Measurements from ENCODE around the gene OR1F1.
"Not testable (repeated sequence)": the region's sequence is repeated elsewhere in the genome, so short reads cannot be mapped to it uniquely, and the experiment has no call there.

Gene OR1F1

DNA sequence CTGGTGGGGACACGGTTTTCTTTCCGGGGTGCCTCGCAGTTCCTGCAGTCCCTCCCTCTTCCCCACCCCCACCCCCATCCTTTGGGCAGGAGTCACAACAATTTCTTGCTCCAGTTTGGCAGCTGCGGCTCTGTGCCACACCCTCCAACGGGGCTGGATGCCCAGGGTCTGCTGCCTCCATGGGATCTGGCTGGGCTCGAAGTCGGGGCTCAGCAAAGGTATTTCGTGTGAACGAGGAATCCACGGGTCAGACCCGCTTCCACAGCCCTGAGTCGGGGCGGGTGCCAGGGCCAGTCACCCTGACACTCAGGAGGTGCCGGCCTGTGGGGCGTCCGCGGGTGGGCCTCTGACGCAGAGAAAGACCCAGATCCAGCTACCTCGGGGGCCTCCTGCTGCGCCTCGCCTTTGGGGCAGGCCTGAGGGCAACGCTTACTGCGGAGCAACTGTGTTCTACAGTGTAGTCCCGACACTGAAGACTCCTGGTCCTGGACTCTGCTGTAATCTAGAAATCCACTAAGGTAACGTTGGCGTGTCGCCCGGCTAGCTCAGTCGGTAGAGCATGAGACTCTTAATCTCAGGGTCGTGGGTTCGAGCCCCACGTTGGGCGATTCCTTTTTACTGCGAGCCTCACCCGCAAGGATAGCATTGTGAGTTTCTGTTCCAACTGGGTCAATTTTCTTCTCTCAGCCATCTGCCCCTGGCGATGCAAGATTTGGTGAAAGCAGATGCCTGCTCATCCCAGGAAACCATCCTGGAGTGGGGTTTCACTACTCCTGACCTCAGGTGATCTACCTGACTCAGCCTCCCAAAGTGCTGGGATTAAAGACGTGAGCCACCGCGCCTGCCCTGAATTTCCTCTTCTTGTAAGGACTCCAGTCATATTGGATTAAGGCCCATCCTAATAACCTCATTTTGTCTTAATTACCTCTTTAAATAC is 12.6 kb upstream of the OR1F1 start:
- peak; percentile 80 for DNase-seq

DNA sequence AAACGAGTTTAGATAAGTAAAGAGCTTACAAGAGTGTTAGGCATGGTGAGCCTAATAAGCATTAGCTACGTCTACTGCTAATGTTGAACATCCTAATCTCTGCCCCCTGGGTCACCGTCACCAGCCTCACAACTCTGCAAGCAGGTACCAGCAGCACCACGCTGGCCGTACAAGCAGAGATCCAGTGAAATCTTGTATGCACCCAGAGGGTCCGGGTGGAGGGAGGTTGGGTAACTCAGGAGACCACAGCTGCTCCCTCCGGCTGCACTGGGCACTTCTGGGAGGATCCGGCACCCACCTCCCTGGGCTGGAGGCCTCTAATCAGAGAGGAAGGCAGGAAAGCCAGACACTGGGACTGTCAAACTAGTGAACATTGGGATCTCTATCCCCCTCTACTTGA is 8.4 kb upstream of the OR1F1 start:
- no peak for DNase-seq

DNA sequence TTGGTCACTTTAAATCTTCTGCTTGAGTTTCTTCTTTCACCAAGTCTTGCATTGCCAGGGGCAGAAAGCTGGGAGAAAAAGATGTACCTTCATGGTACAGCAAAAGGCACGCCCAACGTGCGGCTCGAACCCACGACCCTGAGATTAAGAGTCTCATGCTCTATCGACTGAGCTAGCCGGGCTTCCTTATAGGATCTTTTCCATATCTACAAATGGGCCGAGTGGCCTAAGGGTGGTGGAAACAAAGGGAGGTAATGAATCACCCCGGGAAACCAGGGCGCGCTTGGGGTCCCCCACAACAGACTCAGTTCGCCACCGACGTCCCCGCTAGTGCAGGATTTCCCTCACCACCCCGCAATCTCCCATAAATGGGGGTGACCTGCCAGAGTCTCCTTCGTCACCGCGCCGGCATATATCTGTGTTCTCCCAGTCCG is 7.5 kb upstream of the OR1F1 start:
- peak; percentile 74 for DNase-seq

DNA sequence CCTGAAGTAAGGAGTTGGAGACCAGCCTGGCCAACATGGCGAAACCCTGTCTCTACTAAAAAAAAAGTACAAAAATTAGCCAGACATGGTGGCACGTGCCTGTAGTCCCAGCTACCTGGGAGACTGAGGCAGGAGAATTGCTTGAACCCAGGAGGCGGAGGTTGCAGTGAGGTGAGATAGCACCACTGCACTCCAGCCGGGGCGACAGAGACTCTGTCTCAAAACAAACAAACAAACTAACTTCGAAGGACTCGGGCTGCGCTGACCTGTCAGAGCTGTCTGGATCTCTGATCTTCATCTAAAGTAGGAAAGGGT is 5.8 kb upstream of the OR1F1 start:
- not testable (repeated sequence) for DNase-seq

DNA sequence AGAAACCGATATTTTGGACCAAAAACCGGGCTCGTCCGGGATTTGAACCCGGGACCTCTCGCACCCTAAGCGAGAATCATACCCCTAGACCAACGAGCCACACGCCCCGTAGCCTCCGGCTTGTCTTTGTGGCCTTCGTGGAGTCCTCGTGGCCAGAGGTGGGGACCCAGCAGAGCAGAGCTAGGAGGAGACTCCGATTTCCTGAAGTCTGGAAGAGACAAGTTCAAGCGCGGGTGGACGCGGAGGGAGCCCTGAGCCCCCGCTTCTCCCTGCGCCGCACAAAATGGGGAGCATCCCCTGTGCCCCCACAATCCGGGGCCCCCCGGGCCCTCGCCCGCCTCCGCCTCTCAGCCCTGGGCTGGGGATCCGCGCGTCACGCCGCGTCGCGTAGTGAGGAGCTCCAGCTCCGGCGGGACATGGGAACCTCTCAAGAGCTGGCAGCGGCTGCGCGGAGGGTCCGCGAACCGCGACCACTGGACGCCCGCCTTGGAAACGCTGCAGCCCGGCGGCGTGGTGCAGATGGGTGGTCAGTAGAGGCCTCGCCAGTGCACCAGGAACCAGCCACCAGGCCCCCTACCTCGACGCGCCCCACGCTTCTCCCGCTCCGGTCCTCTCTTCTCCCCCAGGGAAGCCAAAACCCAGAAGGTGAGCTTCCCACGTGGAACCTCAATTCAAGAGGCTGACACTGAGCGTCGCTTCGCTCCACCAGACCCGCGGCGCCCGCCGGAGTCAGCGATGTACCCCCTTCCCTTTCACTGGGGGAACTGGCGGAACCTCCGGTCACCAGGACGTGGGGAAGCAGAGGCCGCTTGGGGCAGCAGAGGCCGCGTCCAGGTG is 5.2 kb upstream of the OR1F1 start:
- DNase-seq: peak; percentile 60

DNA sequence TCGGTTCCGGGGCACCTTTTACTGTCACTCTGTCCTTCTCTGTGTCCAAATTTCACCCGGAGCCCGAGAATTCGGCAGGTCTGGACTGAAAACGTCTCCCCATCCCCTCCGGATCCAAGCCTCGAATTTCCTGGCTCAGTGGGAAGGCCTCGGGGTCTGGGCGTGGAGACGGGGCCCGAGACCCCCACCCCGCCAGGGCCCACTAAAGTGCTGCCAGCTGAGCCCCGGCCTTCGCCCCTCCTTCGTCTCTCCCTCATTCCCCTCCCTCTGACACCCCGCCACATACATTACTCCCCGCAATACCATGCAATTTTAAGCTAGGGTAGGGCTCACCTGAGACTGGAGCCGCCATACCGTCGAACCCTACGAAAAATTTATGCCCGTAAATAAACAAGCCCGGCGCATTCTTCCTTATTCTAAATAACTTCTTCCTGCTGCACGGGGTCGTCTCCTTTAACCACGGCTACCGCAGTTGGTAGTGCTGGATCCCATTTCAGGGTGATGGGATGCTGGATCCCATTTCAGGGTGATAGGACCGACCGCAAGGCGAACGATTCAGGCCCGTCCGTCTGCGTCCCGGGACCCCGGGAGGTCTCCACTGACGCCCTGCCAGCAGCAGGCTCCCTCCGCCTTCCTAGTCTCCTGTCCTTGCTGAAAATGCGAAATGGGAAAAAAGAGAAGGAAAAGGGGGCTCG is 4.4 kb upstream of the OR1F1 start:
- DNase-seq: no peak

DNA sequence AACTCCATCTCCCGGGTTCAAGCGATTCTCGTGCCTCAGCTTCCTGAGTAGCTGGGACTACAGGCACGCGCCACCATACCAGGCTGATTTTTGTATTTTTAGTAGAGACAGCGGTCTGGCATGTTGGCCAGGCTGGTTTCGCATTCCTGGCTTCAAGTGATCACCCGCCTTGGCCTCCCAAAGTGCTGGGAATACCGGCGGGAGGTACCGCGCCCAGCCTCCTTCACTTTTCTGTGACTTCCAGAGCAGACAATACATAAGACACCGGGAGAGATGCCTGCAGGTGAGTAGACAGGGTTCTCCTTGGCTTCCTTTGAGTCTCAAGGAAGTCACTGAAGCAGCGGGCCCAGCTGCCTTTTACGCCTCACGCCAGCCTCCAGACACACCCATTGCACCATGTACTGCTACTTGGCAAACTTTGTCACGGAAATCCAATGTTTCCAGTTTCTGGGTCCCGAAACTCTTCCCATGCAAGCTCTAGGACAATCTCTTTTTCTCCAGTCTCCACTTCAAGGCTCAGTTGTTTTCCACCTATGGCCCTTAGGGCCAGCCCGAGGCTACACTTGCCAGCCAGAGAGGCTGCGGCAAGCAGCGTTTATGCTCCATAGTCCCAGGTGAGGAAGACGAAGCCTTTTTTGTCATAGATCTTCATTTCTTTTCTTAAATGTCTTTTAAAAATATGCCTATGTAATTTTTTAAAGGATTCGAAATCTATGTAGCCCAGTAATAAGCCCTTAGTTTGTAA is 886 bp upstream of the OR1F1 start:
- DNase-seq: no peak

DNA sequence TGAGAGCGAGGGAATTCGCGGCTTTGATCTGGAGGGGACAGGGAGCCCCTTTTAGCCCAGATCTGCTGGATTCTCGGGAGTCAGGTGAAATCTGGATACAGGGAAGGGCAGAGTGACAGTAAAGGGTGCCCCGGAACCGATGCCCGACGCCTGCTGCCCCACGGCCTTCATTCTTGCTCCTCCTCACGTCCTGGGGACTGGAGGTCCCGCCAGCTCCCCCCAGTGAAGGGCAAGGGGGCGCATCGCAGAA is 596 bp downstream of the OR1F1 start:
- DNase-seq: no peak

DNA sequence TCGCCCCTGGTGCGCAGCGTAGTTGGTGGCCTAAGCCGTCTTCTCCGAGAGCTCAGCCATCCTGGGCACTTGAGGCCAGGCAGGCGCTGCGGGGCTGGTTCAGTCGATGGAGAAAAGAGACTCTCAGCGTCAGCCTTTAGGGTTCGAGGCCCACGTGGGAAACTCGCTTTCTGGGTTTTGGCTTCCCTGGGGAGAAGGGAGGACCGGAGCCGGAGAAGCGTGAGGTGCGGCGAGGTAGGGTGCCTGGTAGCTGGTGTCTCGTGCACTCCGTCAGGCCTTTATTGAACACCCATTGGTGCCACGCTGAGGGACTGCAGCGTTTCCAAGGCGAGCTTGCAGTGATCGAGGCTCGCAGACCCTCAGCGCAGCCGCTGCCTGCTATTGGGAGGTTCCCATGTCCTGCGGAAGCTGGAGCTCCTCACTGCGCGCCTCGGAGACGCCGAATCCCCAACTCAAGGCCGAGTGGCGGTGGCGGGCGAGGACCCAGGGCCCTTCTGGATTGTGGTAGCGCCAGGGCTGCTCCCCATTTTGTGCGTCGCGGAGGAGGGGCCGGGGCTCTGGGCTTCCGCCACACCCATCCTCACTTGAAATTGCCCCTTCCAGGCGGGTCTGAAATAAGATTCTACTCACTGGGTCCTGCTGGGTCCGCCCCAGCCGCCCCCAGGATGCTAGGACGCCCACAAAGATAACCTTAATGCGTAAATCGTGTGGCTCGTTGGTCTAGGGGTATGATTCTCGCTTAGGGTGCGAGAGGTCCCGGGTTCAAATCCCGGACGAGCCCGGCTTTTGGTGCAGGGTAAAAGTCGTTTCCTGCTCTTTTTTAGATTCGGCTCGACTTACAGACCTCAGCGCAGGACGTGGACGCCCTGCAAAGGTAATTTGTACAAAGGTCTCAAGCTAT is 1.2 kb downstream of the OR1F1 start:
- DNase-seq: peak; percentile 62

DNA sequence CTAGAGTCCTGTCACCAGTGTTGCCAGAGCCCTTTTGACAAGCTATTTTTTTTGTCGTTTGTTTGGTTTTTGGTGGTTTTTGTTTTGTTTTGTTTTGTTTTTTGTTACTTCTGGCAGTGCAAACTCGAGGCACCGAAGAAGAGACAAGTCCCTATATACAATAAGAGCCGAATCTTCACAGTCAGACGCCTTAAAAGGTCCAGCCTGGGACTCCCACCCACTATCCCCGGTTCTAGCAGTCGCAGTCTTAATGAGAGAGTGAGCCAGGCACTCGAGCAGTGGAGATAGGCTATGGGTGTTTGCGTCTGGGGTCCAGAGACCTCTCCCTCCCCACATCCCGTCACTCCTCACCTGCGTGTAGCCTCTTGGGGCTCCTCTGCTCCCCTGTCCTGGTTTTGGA is 1.9 kb downstream of the OR1F1 start:
- no peak for DNase-seq

DNA sequence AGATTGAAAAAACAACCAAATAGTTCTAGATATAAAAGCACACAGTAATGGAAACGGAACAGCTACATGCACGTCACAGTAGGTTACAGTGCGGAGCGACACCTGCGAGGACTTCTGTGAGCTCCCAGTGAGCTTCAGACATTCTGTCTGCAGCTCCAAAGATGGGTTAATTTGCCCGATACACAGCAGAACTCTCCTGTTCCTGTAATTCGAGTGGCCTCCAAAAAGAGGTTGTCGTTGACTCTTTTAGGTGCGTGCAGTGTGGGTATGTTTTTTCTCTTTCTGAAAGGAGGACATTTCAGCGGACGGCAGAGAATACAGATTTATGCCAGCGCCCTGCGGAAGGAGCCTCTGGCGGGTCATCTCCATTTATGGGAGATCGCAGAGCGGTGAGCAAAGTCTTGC is 2.9 kb downstream of the OR1F1 start:
- peak; percentile 49 for DNase-seq

DNA sequence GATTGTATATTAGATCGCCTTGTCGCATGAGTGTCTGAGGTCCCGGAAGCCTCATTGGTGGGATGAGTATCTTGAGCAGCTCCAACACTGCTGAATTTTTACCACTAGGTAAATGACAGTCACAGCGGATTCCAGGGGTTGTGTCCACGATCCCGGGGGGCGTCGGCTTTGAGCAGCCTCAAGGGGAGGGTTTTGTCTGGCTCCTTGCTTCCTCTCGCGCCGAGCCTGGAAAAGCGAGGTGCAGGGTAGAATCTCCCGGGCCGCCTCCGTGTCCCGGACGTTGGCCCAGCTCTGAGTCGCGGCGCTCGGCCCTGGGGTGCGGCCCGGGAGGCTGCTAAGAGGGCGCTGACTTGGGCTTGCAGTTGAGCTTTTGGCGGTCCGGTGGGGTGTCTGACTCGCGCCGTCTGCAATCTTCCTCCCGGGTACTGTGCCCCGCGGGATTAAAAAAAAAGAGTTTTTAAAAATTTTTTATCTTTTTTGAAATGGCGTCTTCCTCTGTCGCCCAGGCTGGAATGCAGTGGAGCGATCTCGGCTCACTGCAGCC is 4.5 kb downstream of the OR1F1 start:
- DNase-seq: no peak

DNA sequence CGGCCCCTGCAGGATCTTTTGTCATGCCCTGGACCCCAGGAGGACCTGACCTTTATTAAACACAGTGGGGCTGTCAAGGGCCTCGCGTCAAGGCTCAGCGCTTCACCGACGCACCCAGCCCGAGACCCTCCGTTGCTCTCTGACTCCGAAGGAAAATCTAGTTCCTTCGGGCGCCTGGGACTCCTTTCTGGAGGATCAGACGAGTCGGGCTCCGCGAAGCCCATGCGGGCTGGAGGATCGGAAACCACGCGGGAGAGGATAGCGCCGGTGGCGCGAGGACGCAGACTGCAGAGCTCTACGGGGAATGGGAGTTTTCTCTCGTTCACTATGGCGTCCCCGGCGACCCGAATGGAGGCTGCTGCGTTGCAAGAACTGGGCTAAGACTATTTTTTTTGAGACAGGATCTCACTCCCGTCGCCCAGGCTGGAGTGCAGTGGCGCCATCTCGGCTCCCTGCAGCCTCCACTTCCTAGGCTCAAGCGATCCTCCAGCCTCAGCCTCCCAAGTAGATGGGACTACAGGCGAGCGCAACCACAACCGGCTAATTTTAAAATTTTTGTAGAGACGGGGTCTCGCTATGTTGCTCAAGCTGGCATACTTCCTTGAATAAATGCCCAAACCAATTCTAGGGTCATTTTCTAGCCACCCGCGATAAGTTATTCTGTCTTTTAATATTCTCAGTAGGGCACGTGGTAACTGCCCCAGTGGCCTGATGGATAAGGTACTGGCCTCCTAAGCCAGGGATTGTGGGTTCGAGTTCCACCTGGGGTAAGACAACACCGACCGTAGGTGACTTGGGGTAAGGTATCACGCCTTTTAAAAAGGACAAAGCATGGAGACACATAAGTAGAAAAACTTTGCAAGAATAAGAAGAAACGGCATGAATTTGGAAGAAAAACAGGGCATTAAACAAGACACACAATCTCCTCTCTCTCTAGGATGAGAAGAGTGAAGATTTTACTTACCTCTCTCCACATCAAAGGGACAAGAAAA is 5.5 kb downstream of the OR1F1 start:
- peak; percentile 39 for DNase-seq

DNA sequence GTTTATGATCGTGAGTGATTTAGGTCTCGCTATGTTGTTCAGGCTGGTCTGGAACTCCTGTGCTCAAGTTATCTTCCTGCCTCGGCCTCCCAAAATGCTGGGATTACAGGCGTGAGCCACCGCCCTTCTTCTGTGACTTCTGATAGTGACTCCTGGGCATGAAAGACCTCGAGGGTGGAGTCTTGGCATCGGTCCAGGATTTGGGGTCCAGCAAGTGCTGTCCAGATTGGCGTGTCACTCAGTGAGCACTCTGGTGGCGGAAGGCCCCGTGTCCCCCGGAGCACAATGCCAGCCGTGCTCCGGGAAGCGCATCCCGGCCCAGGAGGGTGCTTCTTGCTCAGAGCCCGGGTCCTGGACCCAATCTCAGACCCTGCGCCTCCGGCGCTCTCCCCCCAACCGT is 6.8 kb downstream of the OR1F1 start:
- DNase-seq: peak; percentile 33

DNA sequence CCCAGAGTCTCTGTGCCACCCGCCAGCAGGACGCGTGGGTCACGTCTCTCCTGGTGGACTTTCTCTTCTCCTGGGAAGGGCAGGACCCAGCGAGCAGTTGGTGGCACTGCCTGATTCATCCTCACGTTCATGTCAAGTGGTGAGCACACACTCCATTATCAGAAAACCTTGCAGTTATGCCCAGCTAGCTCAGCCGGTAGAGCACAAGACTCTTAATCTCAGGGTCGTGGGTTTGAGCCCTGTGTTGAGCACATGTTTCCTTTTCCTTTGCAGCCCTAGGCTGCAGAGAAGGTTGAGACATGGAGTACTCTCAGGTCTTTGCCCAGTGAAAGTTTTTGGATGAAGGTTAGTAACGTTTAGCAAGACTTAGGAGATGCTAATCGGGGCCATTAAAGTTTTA is 8.0 kb downstream of the OR1F1 start:
- peak; percentile 44 for DNase-seq

DNA sequence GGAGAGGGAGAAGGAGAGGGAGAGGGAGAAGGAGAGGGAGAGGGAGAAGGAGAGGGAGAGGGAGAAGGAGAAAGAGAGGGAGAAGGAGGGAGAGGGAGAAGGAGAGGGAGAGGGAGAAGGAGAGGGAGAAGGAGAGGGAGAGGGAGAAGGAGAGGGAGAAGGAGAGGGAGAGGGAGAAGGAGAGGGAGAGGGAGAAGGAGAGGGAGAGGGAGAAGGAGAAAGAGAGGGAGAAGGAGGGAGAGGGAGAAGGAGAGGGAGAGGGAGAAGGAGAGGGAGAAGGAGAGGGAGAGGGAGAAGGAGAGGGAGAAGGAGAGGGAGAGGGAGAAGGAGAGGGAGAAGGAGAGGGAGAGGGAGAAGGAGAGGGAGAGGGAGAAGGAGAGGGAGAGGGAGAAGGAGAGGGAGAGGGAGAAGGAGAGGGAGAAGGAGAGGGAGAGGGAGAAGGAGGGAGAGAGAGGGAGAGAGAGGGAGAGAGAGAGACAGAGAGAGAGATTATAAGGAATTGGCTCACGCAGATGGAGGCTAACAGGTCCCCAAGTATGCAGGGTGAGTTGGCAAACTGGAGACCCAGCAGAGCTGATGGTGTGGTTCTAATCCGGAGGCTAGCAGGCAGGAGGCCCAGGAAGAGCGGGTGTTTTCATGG is 9.8 kb downstream of the OR1F1 start:
- DNase-seq: peak; percentile 26

DNA sequence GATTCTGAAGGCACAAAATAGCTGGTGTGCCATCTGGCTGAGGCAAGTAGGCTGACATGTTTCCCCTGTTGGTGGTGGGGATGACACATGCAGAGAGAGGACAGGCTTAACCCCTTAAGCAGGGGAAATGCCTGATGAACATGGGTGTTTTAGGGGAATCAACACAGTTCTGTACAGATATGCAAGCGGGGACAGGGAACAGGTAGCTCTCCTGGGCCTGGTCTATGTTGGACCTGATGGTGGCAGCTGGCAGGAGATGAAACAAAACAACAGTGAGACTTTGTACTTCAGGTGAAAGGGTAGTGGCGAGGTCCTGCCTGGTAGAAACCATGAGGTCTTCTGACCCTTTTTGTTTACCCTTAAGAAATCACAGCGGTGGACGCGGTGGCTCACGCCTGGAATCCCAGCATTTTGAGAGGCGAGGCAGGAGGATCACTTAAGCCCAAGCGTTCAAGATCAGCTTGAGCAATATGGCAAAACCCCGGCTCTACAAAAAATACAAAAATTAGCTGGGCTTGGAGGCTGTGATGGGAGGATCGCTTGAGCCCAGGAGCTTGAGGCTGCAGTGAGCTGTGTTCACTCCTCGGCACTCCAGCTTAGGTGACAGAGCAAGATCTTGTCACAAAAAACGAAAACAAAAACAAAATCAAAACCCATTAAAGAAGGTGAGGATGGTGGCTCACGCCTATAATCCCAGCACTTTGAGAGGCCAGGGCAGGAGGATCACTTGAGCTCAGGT is 10.5 kb downstream of the OR1F1 start:
- DNase-seq: no peak

DNA sequence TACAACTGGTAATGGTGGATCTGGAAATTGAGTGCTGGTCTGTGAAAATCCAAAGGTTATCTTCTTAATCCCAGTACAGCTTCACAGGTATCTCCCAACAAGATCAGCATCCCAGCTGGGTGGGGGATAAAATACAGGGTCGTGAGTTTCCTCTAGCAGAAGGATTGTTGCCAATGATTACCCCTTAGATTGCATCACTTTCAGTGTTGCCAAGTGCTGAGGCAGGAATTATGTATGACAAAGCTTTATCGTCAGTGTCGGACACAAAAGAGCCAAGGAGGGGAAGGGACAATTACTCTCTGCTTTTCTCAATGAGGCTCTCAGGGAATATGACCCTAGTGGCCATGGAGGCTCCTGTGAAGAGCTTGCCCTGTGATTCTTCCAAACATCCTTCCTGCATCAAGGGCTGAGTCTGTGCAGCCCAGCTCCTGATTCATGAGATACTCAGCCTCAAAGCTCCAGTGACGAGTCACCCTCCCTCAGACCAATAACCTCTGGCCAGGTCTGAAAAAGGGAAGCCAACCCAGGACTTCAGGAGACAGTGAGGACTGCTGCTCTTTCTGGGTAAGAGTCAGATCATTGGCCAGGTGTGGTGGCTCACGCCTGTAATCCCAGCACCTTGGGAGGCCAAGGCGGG is 15.0 kb downstream of the OR1F1 start:
- no peak for DNase-seq

DNA sequence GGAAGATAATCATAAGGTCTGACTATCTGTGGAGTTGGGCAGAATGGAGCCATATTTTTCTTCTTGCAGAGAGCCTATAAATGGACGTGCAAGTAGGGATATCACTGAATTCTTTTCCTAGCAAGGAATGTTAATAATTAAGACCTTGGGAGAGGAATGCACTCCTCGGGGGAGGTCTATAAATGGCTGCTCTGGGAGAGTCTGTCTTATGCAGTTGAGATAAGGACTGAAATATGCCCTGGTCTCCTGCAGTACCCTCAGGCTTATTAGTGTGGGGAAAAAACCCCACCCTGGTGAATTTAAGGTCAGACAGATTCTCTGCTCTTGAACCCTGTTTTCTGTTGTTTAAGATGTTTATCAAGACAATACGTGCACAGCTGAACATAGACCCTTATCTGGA is 17.9 kb downstream of the OR1F1 start:
- not testable (repeated sequence) for DNase-seq

All from NCI-H146 (cell line).